HEK293 (cell line): ENCODE data around the gene ARPC2.

ENCODE experiments used
- CTCF ChIA-PET: fragments of 350-600 bp; formaldehyde crosslinking; extraction: SDS; loops from one replicate; lab custom pipeline; 2021; ENCODE audit warnings: antibody characterized with exemption; lab: Yijun Ruan, JAX
- POLR2A ChIA-PET: fragments of 300-600 bp; formaldehyde crosslinking; extraction: SDS; loops from one replicate; lab custom pipeline; 2020; ENCODE audit warnings: antibody characterized with exemption, inconsistent platforms; lab: Yijun Ruan, JAX
- H3K27ac ChIP-seq: fragments of 200-500 bp; sonication (Bioruptor generic); 2 replicates; pipeline ENCODE4 v1.5.1; 2014; ENCODE audit warnings: low read depth, low read length, control low read depth, inconsistent platforms; ENCODE audit errors: extremely low read depth
- H3K36me3 ChIP-seq, 2 experiments: fragments of 200-500 bp in 1 of 2; sonication (Bioruptor generic) in 1 of 2; 1 replicate in 1 of 2; 2 replicates in 1 of 2; pipeline ENCODE4 v1.5.1; 2014 to 2017; ENCODE audit warnings: inconsistent platforms in 2 of 2, low read length in 2 of 2; ENCODE audit not compliant: control insufficient read depth in 2 of 2, insufficient read depth in 1 of 2
- H3K4me1 ChIP-seq: fragments of 200-500 bp; sonication (Bioruptor generic); 2 replicates; pipeline ENCODE4 v1.5.1; 2014; ENCODE audit warnings: mild to moderate bottlenecking, low read length, inconsistent platforms; ENCODE audit not compliant: control insufficient read depth, insufficient read depth
- H3K4me3 ChIP-seq: 2 replicates; pipeline ENCODE4 v1.5.1; 2011; ENCODE audit warnings: low read depth, mild to moderate bottlenecking, control low read depth, low read length, moderate library complexity
- H3K9me3 ChIP-seq: fragments of 200-500 bp; sonication (Bioruptor generic); 2 replicates; pipeline ENCODE4 v1.5.1; 2014; ENCODE audit warnings: low read depth, low read length, inconsistent platforms; ENCODE audit not compliant: control insufficient read depth, insufficient read depth
- CTCF ChIP-seq: fragments of 450-650 bp; formaldehyde crosslinking; IDR thresholded peaks from 2 replicates; pipeline ENCODE4 v1.5.1; 2016; ENCODE audit warnings: missing biosample characterization, missing genetic modification characterization
- HOXA7 ChIP-seq: sonication (generic); formaldehyde crosslinking; IDR thresholded peaks from 2 replicates; pipeline ENCODE4 v1.8.1; 2022; ENCODE audit warnings: missing genetic modification reagents, borderline replicate concordance
- IKZF3 ChIP-seq: fragments of 450-650 bp; IDR thresholded peaks from 2 replicates; pipeline ENCODE4 v1.5.0; 2018; ENCODE audit warnings: missing biosample characterization, mild to moderate bottlenecking, missing genetic modification characterization, moderate library complexity
- MYNN ChIP-seq: fragments of 450-650 bp; formaldehyde crosslinking; IDR thresholded peaks from 2 replicates; pipeline ENCODE4 v1.5.1; 2016; ENCODE audit warnings: missing biosample characterization, missing genetic modification characterization, borderline replicate concordance
- SETDB1 ChIP-seq: IDR thresholded peaks from one replicate; pipeline ENCODE4 v1.6.1; 2017; ENCODE audit warnings: mild to moderate bottlenecking, low read length, moderate library complexity, mixed read lengths; ENCODE audit not compliant: insufficient read length
- ZBTB44 ChIP-seq: fragments of 450-650 bp; IDR thresholded peaks from 2 replicates; pipeline ENCODE4 v1.5.1; 2018; ENCODE audit warnings: missing biosample characterization, mild to moderate bottlenecking, missing genetic modification characterization
- ZFP41 ChIP-seq: fragments of 450-650 bp; formaldehyde crosslinking; IDR thresholded peaks from 2 replicates; pipeline ENCODE4 v1.5.1; 2016; ENCODE audit warnings: missing biosample characterization, missing genetic modification characterization, borderline replicate concordance
- ZNF112 ChIP-seq: fragments of 450-650 bp; formaldehyde crosslinking; IDR thresholded peaks from 2 replicates; pipeline ENCODE4 v1.5.0; 2017; ENCODE audit warnings: missing biosample characterization, missing genetic modification characterization
- ZNF121 ChIP-seq: fragments of 450-650 bp; formaldehyde crosslinking; IDR thresholded peaks from 2 replicates; pipeline ENCODE4 v1.5.1; 2016; ENCODE audit warnings: missing biosample characterization, missing genetic modification characterization
- ZNF132 ChIP-seq: fragments of 450-650 bp; formaldehyde crosslinking; IDR thresholded peaks from 2 replicates; pipeline ENCODE4 v1.5.1; 2017; ENCODE audit warnings: missing biosample characterization, missing genetic modification characterization, borderline replicate concordance
- ZNF155 ChIP-seq: fragments of 450-650 bp; formaldehyde crosslinking; IDR thresholded peaks from 2 replicates; pipeline ENCODE4 v1.5.1; 2016; ENCODE audit warnings: missing biosample characterization, missing genetic modification characterization
- ZNF214 ChIP-seq: fragments of 450-650 bp; formaldehyde crosslinking; IDR thresholded peaks from 2 replicates; pipeline ENCODE4 v1.5.1; 2017; ENCODE audit warnings: missing biosample characterization, mild to moderate bottlenecking, missing genetic modification characterization, borderline replicate concordance
- ZNF521 ChIP-seq: fragments of 450-650 bp; formaldehyde crosslinking; IDR thresholded peaks from 2 replicates; pipeline ENCODE4 v1.5.1; 2017; ENCODE audit warnings: missing biosample characterization, mild to moderate bottlenecking, missing genetic modification characterization
- ZNF549 ChIP-seq: fragments of 450-650 bp; IDR thresholded peaks from 2 replicates; pipeline ENCODE4 v1.5.1; 2018; ENCODE audit warnings: missing biosample characterization, missing genetic modification characterization, mild to moderate bottlenecking, inconsistent platforms, moderate library complexity
- ZNF560 ChIP-seq: fragments of 450-650 bp; formaldehyde crosslinking; IDR thresholded peaks from 2 replicates; pipeline ENCODE4 v1.5.1; 2017; ENCODE audit warnings: missing biosample characterization, missing genetic modification characterization, borderline replicate concordance
- ZNF785 ChIP-seq: fragments of 450-650 bp; formaldehyde crosslinking; IDR thresholded peaks from 2 replicates; pipeline ENCODE4 v1.5.1; 2016; ENCODE audit warnings: missing biosample characterization, missing genetic modification characterization
- ZNF791 ChIP-seq: fragments of 450-650 bp; formaldehyde crosslinking; IDR thresholded peaks from 2 replicates; pipeline ENCODE4 v1.5.1; 2016; ENCODE audit warnings: missing biosample characterization, missing genetic modification characterization
- TF ChIP-seq, protein P1 (sequence below): fragments of 450-650 bp; formaldehyde crosslinking; IDR thresholded peaks from 2 replicates; pipeline ENCODE4 v1.5.1; 2016; ENCODE audit warnings: missing biosample characterization, missing genetic modification characterization, borderline replicate concordance

The ARPC2 gene

DNA sequence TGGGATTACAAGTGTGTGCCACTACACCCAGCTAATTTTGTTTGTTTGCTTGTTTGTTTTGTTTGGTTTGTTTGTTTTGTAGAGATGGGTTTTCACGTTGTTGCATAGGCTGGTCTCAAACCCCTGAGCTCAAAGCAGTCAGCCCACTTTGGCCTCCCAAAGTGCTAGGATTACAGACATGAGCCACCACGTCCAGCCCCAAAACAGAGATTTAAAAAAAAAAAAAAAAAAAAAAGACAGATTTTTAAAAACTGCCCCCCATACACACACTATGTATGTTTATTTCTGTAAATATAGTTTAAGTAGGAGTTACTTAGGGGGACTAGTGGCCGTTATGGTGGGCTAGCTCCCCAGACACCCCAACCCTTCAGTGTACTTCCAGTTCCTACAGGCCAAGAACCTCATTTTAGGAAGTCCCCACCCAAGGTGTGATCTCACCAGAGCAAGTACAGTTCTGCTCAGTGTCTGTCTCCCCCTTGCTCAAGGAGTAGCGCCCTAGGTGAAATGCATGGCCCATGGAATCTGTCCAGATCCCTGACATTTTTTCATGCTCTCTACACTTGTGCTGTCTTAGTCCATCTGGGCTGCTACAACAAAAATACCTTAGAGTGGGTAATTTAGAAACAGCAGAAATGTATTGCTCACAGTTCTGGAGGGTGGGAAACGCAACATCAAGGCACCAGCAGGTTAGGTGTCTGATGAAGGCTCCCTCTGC, 76.9 kb downstream of the ARPC2 start (continued):
- TF ChIP-seq, protein P1, sequence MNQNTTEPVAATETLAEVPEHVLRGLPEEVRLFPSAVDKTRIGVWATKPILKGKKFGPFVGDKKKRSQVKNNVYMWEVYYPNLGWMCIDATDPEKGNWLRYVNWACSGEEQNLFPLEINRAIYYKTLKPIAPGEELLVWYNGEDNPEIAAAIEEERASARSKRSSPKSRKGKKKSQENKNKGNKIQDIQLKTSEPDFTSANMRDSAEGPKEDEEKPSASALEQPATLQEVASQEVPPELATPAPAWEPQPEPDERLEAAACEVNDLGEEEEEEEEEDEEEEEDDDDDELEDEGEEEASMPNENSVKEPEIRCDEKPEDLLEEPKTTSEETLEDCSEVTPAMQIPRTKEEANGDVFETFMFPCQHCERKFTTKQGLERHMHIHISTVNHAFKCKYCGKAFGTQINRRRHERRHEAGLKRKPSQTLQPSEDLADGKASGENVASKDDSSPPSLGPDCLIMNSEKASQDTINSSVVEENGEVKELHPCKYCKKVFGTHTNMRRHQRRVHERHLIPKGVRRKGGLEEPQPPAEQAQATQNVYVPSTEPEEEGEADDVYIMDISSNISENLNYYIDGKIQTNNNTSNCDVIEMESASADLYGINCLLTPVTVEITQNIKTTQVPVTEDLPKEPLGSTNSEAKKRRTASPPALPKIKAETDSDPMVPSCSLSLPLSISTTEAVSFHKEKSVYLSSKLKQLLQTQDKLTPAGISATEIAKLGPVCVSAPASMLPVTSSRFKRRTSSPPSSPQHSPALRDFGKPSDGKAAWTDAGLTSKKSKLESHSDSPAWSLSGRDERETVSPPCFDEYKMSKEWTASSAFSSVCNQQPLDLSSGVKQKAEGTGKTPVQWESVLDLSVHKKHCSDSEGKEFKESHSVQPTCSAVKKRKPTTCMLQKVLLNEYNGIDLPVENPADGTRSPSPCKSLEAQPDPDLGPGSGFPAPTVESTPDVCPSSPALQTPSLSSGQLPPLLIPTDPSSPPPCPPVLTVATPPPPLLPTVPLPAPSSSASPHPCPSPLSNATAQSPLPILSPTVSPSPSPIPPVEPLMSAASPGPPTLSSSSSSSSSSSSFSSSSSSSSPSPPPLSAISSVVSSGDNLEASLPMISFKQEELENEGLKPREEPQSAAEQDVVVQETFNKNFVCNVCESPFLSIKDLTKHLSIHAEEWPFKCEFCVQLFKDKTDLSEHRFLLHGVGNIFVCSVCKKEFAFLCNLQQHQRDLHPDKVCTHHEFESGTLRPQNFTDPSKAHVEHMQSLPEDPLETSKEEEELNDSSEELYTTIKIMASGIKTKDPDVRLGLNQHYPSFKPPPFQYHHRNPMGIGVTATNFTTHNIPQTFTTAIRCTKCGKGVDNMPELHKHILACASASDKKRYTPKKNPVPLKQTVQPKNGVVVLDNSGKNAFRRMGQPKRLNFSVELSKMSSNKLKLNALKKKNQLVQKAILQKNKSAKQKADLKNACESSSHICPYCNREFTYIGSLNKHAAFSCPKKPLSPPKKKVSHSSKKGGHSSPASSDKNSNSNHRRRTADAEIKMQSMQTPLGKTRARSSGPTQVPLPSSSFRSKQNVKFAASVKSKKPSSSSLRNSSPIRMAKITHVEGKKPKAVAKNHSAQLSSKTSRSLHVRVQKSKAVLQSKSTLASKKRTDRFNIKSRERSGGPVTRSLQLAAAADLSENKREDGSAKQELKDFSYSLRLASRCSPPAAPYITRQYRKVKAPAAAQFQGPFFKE (tag by site-specific recombination): no peak
- TF ChIP-seq ZNF549 (tag by site-specific recombination) (no peak), ZNF155 (tag by site-specific recombination) (no peak), ZNF521 (tag by site-specific recombination) (no peak), IKZF3 (tag by site-specific recombination) (no peak), ZNF785 (tag by site-specific recombination) (no peak), ZNF121 (no peak), HOXA7 (CRISPR knock-in tag) (no peak)

GRCh38 chr2:218294430-218295022, 77.5 kb downstream of the ARPC2 start:
- H3K27ac ChIP-seq: no peak overlapping the region
- peaks cover 3% of the 10 kb centered on the region; the same call in 1 of the 2 replicates for H3K4me1 ChIP-seq
- H3K36me3 ChIP-seq: no peaks in the 10 kb centered on the region
- H3K9me3 ChIP-seq: no peaks in the 10 kb centered on the region
- CTCF ChIA-PET: interaction anchor here (0.5 to 8.8 kb wide), 6 partner anchors 9 to 160 kb away, joined by 4 to 89 read pairs (median 4); partner anchors contain the start of genes AAMP and PNKD
- TF ChIP-seq ZNF132 (tag by site-specific recombination): no peak
- no peak for TF ChIP-seq ZFP41 (tag by site-specific recombination)
- TF ChIP-seq SETDB1: no peak
- TF ChIP-seq MYNN (tag by site-specific recombination): no peak
- no peak for TF ChIP-seq CTCF (tag by site-specific recombination)
- POLR2A ChIA-PET: interaction anchor here (1.7 kb wide), 1 partner anchor 8 kb away, joined by 6 read pairs; no protein-coding TSS in a partner anchor
- no peak overlapping the region for H3K4me3 ChIP-seq

DNA sequence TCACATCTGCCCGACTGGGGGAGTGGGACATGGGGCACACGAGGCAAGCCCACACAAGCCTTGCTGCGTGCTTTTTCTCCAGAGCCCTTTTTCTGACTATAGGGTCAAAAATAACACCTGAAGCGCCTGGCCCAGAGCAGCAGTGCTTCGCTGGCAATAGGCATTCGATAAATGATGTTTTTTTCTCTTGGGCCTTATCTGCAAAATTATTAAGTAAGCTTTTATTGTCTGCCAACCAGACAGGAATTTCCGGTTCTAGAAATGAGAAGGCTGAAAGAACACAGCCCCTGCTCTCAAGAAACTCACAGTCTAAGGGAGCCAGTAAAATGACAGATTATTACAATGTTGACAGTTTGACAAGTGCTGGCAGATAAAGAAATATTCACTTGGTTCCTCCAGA, 78.0 kb downstream of the ARPC2 start:
- Histone ChIP-seq H3K9me3 (no peaks in the 10 kb centered on the region), H3K4me3 (no peak overlapping the region), H3K4me1 (peaks cover 3% of the 10 kb centered on the region; the same call in 1 of the 2 replicates), H3K36me3 (no peaks in the 10 kb centered on the region), H3K27ac (no peak overlapping the region)
- TF ChIP-seq ZNF560 (tag by site-specific recombination): no peak
- no peak for TF ChIP-seq ZNF791 (tag by site-specific recombination)
- no peak for TF ChIP-seq ZNF214 (tag by site-specific recombination)
- TF ChIP-seq ZBTB44 (tag by site-specific recombination): no peak
- no peak for TF ChIP-seq ZNF112 (tag by site-specific recombination)
- TF ChIP-seq, all 188 proteins: peak for 0
- ChIA-PET POLR2A (interaction anchor here (0.6 to 1.7 kb wide), 3 partner anchors 8 to 267 kb away, joined by 3 to 6 read pairs (median 6); no protein-coding TSS in a partner anchor), CTCF (interaction anchor here (0.6 to 8.8 kb wide), 7 partner anchors 10 to 269 kb away, joined by 4 to 89 read pairs (median 4); partner anchors contain the start of genes AAMP and PNKD)
